Renal cortical epithelial cell (primary cell): Measurements from ENCODE around the gene AK9. TPM values are rescaled to one million over a fixed set of nuclear protein-coding genes. Genes with fewer than 3 reads are reported as not detected.

ENCODE experiments used
- DNase-seq: peaks from one replicate; pipeline ENCODE4 v3.0.0-alpha.2; 2011; ENCODE audit warnings: low read depth
- total RNA-seq: library from RNA; depleted of rRNA; stranded (reverse); fragments of >200 nt; gene quantifications from 2 replicates; pipeline ENCODE4 v1.2.3, GENCODE V29; 2014

The AK9 gene
- total RNA-seq, 1 donor from 2014 or later, result 10.0 TPM

- no peak for DNase-seq
Observed at GRCh38 chr6:109443425-109443950, 247.5 kb downstream of the AK9 start.

Other genes starting within 250 kb of the AK9 start
- 37.9 and 41.2 TPM in 2 replicates for gene MICAL1, start 235.4 kb downstream of the AK9 start, total RNA-seq
- gene ZBTB24, start 208.0 kb downstream of the AK9 start, total RNA-seq, result 8.0 and 16.1 TPM in 2 replicates
- gene FIG4, start 94 bp upstream of the AK9 start, total RNA-seq, result 25.7 and 28.0 TPM in 2 replicates